ENCODE results near the gene ACAA1. TPM values are rescaled to one million over a fixed set of nuclear protein-coding genes. Genes with fewer than 3 reads are reported as not detected.

The ACAA1 gene
- total and polyA plus RNA-seq, 9 of the 15 experiments (the other 6 are each of a cell fraction or from before 2014, with no cell fraction given) = 4.0 to 88.9 (median 57.2) TPM

DNA sequence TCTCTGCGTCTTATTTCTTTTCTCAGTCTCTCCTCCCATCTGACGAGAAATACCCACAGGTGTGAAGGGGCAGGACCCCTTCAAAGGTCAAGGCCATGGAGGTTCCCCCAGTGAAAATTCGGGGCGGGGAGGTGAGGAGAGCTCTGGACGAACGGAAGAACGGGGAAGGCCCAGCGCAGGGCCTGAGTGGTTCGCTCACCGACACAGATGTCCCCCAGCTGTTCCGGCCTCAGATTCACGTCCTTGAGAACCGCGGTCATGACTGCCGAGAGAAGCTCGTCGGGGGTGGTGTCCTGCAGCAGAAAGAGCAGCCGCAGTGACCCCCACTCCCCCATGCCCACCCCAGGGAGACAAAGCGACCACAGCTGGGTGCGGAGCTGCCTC, 542 bp downstream of the ACAA1 start (continued):
- TF ChIP-seq, protein P1, sequence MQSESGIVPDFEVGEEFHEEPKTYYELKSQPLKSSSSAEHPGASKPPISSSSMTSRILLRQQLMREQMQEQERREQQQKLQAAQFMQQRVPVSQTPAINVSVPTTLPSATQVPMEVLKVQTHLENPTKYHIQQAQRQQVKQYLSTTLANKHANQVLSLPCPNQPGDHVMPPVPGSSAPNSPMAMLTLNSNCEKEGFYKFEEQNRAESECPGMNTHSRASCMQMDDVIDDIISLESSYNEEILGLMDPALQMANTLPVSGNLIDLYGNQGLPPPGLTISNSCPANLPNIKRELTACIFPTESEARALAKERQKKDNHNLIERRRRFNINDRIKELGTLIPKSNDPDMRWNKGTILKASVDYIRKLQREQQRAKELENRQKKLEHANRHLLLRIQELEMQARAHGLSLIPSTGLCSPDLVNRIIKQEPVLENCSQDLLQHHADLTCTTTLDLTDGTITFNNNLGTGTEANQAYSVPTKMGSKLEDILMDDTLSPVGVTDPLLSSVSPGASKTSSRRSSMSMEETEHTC (IDR thresholded peaks at IDR 0.05) = no peak
- TF ChIP-seq TCF7L2 (IDR thresholded peaks at IDR 0.05; ENCODE audit: low read depth, low read length) (no peak), CBFB (CRISPR knock-in tag; IDR thresholded peaks at IDR 0.05) (0 out of 2 replicates have a peak, but pooled peaks have one; percentile 70), ZNF239 (CRISPR knock-in tag; IDR thresholded peaks at IDR 0.05) (no peak), ZNF384 (IDR thresholded peaks at IDR 0.05; ENCODE audit: low read depth, low read length) (no peak), KLF16 (IDR thresholded peaks at IDR 0.05) (no peak), ELF4 (CRISPR knock-in tag; IDR thresholded peaks at IDR 0.05) (no peak), KDM2B (CRISPR knock-in tag; IDR thresholded peaks at IDR 0.05) (no peak), TOE1 (IDR thresholded peaks at IDR 0.05; ENCODE audit: borderline replicate concordance) (peak; percentile 39; the same call in 1 of the 2 replicates), TOE1 (CRISPR knock-in tag; IDR thresholded peaks at IDR 0.05; ENCODE audit: borderline replicate concordance, low read depth) (no peak), BCL6 (CRISPR knock-in tag; IDR thresholded peaks at IDR 0.05) (no peak), MEIS2 (IDR thresholded peaks at IDR 0.05; ENCODE audit: partially characterized antibody) (no peak), HEY1 (CRISPR knock-in tag; IDR thresholded peaks at IDR 0.05; ENCODE audit: borderline replicate concordance) (no peak), C11orf30 (IDR thresholded peaks at IDR 0.05; ENCODE audit: low read depth) (no peak), ZNF717 (CRISPR knock-in tag; IDR thresholded peaks at IDR 0.05) (no peak), KAT2B (IDR thresholded peaks at IDR 0.05; ENCODE audit: low read depth, low read length) (no peak), ELF1 (tag; IDR thresholded peaks at IDR 0.05) (no peak)
- TF ChIP-seq, protein P2, sequence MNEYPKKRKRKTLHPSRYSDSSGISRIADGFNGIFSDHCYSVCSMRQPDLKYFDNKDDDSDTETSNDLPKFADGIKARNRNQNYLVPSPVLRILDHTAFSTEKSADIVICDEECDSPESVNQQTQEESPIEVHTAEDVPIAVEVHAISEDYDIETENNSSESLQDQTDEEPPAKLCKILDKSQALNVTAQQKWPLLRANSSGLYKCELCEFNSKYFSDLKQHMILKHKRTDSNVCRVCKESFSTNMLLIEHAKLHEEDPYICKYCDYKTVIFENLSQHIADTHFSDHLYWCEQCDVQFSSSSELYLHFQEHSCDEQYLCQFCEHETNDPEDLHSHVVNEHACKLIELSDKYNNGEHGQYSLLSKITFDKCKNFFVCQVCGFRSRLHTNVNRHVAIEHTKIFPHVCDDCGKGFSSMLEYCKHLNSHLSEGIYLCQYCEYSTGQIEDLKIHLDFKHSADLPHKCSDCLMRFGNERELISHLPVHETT (CRISPR knock-in tag; conservative IDR thresholded peaks at IDR 0.05 in 1 of 2, IDR thresholded peaks at IDR 0.05 in 1 of 2) = no peak
- TF ChIP-seq, protein P3, sequence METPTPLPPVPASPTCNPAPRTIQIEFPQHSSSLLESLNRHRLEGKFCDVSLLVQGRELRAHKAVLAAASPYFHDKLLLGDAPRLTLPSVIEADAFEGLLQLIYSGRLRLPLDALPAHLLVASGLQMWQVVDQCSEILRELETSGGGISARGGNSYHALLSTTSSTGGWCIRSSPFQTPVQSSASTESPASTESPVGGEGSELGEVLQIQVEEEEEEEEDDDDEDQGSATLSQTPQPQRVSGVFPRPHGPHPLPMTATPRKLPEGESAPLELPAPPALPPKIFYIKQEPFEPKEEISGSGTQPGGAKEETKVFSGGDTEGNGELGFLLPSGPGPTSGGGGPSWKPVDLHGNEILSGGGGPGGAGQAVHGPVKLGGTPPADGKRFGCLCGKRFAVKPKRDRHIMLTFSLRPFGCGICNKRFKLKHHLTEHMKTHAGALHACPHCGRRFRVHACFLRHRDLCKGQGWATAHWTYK (CRISPR knock-in tag; IDR thresholded peaks at IDR 0.05) = no peak
- TF ChIP-seq, protein P4, sequence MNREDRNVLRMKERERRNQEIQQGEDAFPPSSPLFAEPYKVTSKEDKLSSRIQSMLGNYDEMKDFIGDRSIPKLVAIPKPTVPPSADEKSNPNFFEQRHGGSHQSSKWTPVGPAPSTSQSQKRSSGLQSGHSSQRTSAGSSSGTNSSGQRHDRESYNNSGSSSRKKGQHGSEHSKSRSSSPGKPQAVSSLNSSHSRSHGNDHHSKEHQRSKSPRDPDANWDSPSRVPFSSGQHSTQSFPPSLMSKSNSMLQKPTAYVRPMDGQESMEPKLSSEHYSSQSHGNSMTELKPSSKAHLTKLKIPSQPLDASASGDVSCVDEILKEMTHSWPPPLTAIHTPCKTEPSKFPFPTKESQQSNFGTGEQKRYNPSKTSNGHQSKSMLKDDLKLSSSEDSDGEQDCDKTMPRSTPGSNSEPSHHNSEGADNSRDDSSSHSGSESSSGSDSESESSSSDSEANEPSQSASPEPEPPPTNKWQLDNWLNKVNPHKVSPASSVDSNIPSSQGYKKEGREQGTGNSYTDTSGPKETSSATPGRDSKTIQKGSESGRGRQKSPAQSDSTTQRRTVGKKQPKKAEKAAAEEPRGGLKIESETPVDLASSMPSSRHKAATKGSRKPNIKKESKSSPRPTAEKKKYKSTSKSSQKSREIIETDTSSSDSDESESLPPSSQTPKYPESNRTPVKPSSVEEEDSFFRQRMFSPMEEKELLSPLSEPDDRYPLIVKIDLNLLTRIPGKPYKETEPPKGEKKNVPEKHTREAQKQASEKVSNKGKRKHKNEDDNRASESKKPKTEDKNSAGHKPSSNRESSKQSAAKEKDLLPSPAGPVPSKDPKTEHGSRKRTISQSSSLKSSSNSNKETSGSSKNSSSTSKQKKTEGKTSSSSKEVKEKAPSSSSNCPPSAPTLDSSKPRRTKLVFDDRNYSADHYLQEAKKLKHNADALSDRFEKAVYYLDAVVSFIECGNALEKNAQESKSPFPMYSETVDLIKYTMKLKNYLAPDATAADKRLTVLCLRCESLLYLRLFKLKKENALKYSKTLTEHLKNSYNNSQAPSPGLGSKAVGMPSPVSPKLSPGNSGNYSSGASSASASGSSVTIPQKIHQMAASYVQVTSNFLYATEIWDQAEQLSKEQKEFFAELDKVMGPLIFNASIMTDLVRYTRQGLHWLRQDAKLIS (CRISPR knock-in tag; IDR thresholded peaks at IDR 0.05) = no peak
- TF ChIP-seq, protein P5, sequence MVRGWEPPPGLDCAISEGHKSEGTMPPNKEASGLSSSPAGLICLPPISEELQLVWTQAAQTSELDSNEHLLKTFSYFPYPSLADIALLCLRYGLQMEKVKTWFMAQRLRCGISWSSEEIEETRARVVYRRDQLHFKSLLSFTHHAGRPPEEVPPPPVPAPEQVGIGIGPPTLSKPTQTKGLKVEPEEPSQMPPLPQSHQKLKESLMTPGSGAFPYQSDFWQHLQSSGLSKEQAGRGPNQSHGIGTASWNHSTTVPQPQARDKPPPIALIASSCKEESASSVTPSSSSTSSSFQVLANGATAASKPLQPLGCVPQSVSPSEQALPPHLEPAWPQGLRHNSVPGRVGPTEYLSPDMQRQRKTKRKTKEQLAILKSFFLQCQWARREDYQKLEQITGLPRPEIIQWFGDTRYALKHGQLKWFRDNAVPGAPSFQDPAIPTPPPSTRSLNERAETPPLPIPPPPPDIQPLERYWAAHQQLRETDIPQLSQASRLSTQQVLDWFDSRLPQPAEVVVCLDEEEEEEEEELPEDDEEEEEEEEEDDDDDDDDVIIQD (CRISPR knock-in tag; IDR thresholded peaks at IDR 0.05) = 0 out of 2 replicates have a peak, but pooled peaks have one; percentile 34

All from K562 (cell line).